Sigmoid colon (tissue), 4 donors: ENCODE measurements around the gene DTNBP1.

Experiments
- CTCF ChIP-seq, 4 experiments: fragments of 450-650 bp in 3 of 4; fragments of 200-600 bp in 1 of 4; IDR thresholded peaks; one replicate each; pipeline ENCODE4 v1.5.1; 2016 to 2019; ENCODE audit warnings: antibody characterized with exemption in 4 of 4, mild to moderate bottlenecking in 3 of 4, moderate library complexity in 2 of 4
- EP300 ChIP-seq, 4 donors: sonication (generic); formaldehyde crosslinking; IDR thresholded peaks; one replicate each; pipeline ENCODE4 v1.6.1; 2017; ENCODE audit warnings: antibody characterized with exemption in 4 of 4
- POLR2A ChIP-seq, 2 donors: fragments of 450-650 bp; IDR thresholded peaks; one replicate each; pipeline ENCODE4 v1.6.1; 2016; ENCODE audit warnings: antibody characterized with exemption in 2 of 2, mild to moderate bottlenecking in 2 of 2, moderate library complexity in 2 of 2
- POLR2AphosphoS5 ChIP-seq, 4 donors: sonication (generic); formaldehyde crosslinking; IDR thresholded peaks; one replicate each; pipeline ENCODE4 v1.6.1; 2017; ENCODE audit warnings: antibody characterized with exemption in 4 of 4

- TF ChIP-seq EP300 (IDR thresholded peaks at IDR 0.05) (no peak), CTCF (IDR thresholded peaks at IDR 0.05) (no peak), POLR2A (IDR thresholded peaks at IDR 0.05) (no peak), POLR2AphosphoS5 (IDR thresholded peaks at IDR 0.05) (no peak)
Observed at GRCh38 chr6:15586503-15586902, 76.3 kb downstream of the DTNBP1 start.
